Germinal center (tissue), 1 donor: ENCODE measurements around the gene UNC79.

Experiments used
- DNase-seq: peaks from one replicate; pipeline ENCODE4 v3.0.0; 2012; ENCODE audit warnings: mixed read lengths, low spot score

UNC79 gene

DNA sequence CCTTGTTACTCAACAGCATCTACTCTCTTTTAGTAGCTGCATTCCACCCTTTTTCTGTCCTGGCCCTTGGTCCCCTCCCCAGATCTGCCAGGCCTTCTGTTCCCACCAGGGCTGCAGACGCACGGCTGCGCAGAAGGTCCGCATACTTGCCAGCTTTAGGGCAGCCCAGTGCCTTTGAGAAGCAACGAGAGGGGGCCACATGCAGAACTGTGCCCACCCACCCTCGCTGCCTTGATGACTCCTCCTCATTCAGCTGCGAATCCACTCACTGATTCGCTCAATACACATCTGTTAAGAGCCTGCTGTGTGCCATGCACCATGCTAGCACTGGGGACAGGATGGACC, 318.3 kb downstream of the UNC79 start:
- DNase-seq: no peak

- DNase-seq: no peak
Measured at GRCh38 chr14:93751946-93752655, 321.4 kb downstream of the UNC79 start.

- no peak for DNase-seq
Measured at GRCh38 chr14:93752980-93753561, 322.3 kb downstream of the UNC79 start.

DNA sequence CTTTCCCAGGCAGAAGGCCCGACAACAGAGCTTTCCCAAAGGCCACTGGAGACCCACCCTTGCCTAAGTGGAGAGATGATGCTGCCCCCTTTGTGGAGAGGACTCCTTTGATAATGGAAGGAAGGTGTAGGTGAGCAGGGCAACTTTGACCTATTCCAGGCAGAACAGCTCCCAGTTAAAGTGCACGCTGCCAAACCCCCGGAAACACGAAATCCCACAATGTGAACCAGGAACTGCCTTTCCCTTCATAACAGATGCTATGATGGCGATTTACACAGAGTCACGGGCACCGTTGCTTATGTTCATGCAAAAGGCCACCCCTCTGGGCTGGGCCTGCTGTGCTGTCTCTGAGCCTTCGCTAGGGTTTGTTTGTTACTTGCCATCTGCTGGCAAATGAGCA, 322.9 kb downstream of the UNC79 start:
- no peak for DNase-seq

GRCh38 chr14:93757206-93757605, 326.5 kb downstream of the UNC79 start:
- DNase-seq: no peak
